Esophagus muscularis mucosa (tissue), 4 donors: ENCODE measurements around the gene KHNYN. TPM values are rescaled to one million over a fixed set of nuclear protein-coding genes. Genes with fewer than 3 reads are reported as not detected.

Experiments
- DNase-seq: peaks from one replicate; pipeline ENCODE4 v3.0.0-alpha.2; 2017; ENCODE audit errors: extremely low spot score
- H3K27ac ChIP-seq, 4 donors: fragments of 200-600 bp; sonication (generic); replicated peaks in 1 of 4; 1 replicate in 3 of 4; 2 replicates in 1 of 4; pipeline ENCODE4 v1.5.1; 2016 to 2019; ENCODE audit warnings: mild to moderate bottlenecking in 1 of 4
- H3K27me3 ChIP-seq, 4 donors: fragments of 200-600 bp; sonication (generic); one replicate each; pipeline versions ENCODE4 v1.5.1 to v1.6.0; 2016 to 2019
- H3K36me3 ChIP-seq, 4 donors: fragments of 200-600 bp; sonication (generic); one replicate each; pipeline ENCODE4 v1.5.1; 2016 to 2019
- H3K4me1 ChIP-seq, 4 donors: fragments of 200-600 bp; sonication (generic); one replicate each; pipeline ENCODE4 v1.5.1; 2016 to 2019
- H3K4me3 ChIP-seq, 4 donors: fragments of 200-600 bp; sonication (generic); 1 replicate in 2 of 4; 2 replicates in 2 of 4; pipeline ENCODE4 v1.5.1; 2016 to 2019; ENCODE audit warnings: mild to moderate bottlenecking in 4 of 4, moderate library complexity in 1 of 4
- H3K9me3 ChIP-seq, 4 donors: fragments of 200-600 bp; sonication (generic); 1 replicate in 3 of 4; 2 replicates in 1 of 4; pipeline ENCODE4 v1.5.1; 2016 to 2019
- CTCF ChIP-seq, 3 experiments: fragments of 200-600 bp in 2 of 3; fragments of 450-650 bp in 1 of 3; sonication (generic) in 2 of 3; IDR thresholded peaks; one replicate each; pipeline ENCODE4 v1.5.1; 2017 to 2019; ENCODE audit warnings: antibody characterized with exemption in 3 of 3, mild to moderate bottlenecking in 2 of 3, moderate library complexity in 1 of 3
- EP300 ChIP-seq: sonication (generic); formaldehyde crosslinking; IDR thresholded peaks from one replicate; pipeline ENCODE4 v1.6.1; 2017; ENCODE audit warnings: antibody characterized with exemption
- POLR2A ChIP-seq: fragments of 450-650 bp; IDR thresholded peaks from one replicate; pipeline ENCODE4 v1.6.1; 2017; ENCODE audit warnings: antibody characterized with exemption, moderate library complexity, mild to moderate bottlenecking, low read depth
- POLR2AphosphoS5 ChIP-seq, 2 donors: sonication (generic); formaldehyde crosslinking; IDR thresholded peaks; one replicate each; pipeline ENCODE4 v1.6.1; 2017; ENCODE audit warnings: antibody characterized with exemption in 2 of 2
- WGBS: methylation state at CpG from one replicate; pipeline ENCODE4 v1.1.5; 2018; 5-methylcytosine and 5-hydroxymethylcytosine counted together
- intact Hi-C: fragments of 100-400 bp; cut with DNase I; formaldehyde crosslinking; loops from one replicate; pipeline ENCODE4 v1.15.1; 2023
- total RNA-seq, 4 donors: library from RNA; depleted of rRNA; stranded (reverse); fragments of >200 nt; gene quantifications; one replicate each; pipeline versions ENCODE4 v1.1.0 to v1.2.1, GENCODE V29; 2016

Gene KHNYN
- total RNA-seq, 4 donors from 2014 or later, result 46.5 to 75.8 (median 58.4) TPM

- no peaks in the 10 kb centered on the region for H3K36me3 ChIP-seq
- no peak for DNase-seq
- H3K4me3 ChIP-seq, result no peak overlapping the region
- H3K27ac ChIP-seq, result no peak overlapping the region
- TF ChIP-seq POLR2A (no peak), CTCF (IDR thresholded peaks at IDR 0.05) (no peak), POLR2AphosphoS5 (IDR thresholded peaks at IDR 0.05) (no peak), EP300 (no peak)
- peaks cover 0 to 6% (median 0%) of the 10 kb centered on the region in 4 donors for H3K9me3 ChIP-seq
- H3K27me3 ChIP-seq, result no peaks in the 10 kb centered on the region
- intact Hi-C loops, result no loop called here
- no peaks in the 10 kb centered on the region for H3K4me1 ChIP-seq
Observed at GRCh38 chr14:24461336-24461735, 31.6 kb downstream of the KHNYN start.

- DNase-seq, result no peak
- H3K36me3 ChIP-seq, result no peaks in the 10 kb centered on the region
- intact Hi-C loops, result no loop called here
- TF ChIP-seq POLR2AphosphoS5 (IDR thresholded peaks at IDR 0.05) (no peak), EP300 (no peak), POLR2A (no peak), CTCF (IDR thresholded peaks at IDR 0.05) (no peak)
- no peak overlapping the region for H3K4me3 ChIP-seq
- 71% methylated on average over 5 of the region's 5 CpGs for WGBS
- no peaks in the 10 kb centered on the region for H3K27me3 ChIP-seq
- no peak overlapping the region for H3K27ac ChIP-seq
- no peaks in the 10 kb centered on the region for H3K9me3 ChIP-seq
- no peaks in the 10 kb centered on the region for H3K4me1 ChIP-seq
Observed at GRCh38 chr14:24463017-24463883, 33.5 kb downstream of the KHNYN start.

- no peak overlapping the region for H3K4me3 ChIP-seq
- 79% methylated on average over 4 of the region's 4 CpGs for WGBS
- TF ChIP-seq POLR2A (no peak), EP300 (no peak), POLR2AphosphoS5 (IDR thresholded peaks at IDR 0.05) (no peak), CTCF (IDR thresholded peaks at IDR 0.05) (no peak)
- no peaks in the 10 kb centered on the region for H3K9me3 ChIP-seq
- intact Hi-C loops, result no loop called here
- H3K27me3 ChIP-seq, result no peaks in the 10 kb centered on the region
- no peak overlapping the region for H3K27ac ChIP-seq
- no peak for DNase-seq
- H3K36me3 ChIP-seq, result no peaks in the 10 kb centered on the region
- H3K4me1 ChIP-seq, result no peaks in the 10 kb centered on the region
Observed at GRCh38 chr14:24463884-24464785, 34.4 kb downstream of the KHNYN start.

GRCh38 chr14:24465368-24465767, 35.6 kb downstream of the KHNYN start:
- H3K27me3 ChIP-seq, result no peaks in the 10 kb centered on the region
- no peaks in the 10 kb centered on the region for H3K36me3 ChIP-seq
- TF ChIP-seq CTCF (IDR thresholded peaks at IDR 0.05), result no peak
- TF ChIP-seq POLR2AphosphoS5 (IDR thresholded peaks at IDR 0.05), result no peak
- no peak for TF ChIP-seq POLR2A
- no peak for TF ChIP-seq EP300
- H3K4me1 ChIP-seq, result no peaks in the 10 kb centered on the region
- H3K9me3 ChIP-seq, result no peaks in the 10 kb centered on the region
- intact Hi-C loops, result no loop called here
- no peak overlapping the region for H3K4me3 ChIP-seq
- H3K27ac ChIP-seq, result no peak overlapping the region
- no peak for DNase-seq
- 98% methylated on average over 3 of the region's 3 CpGs for WGBS
